Medulla oblongata (tissue), 1 donor: ENCODE data around the gene EPGN.
A peak's percentile ranks its signal among the peaks of the same experiment; 100 is the strongest.

Source experiments
- DNase-seq: peaks from one replicate; pipeline ENCODE4 v3.0.0-alpha.2; 2015; ENCODE audit errors: extremely low spot score

EPGN gene, protein sequence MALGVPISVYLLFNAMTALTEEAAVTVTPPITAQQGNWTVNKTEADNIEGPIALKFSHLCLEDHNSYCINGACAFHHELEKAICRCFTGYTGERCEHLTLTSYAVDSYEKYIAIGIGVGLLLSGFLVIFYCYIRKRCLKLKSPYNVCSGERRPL

DNA sequence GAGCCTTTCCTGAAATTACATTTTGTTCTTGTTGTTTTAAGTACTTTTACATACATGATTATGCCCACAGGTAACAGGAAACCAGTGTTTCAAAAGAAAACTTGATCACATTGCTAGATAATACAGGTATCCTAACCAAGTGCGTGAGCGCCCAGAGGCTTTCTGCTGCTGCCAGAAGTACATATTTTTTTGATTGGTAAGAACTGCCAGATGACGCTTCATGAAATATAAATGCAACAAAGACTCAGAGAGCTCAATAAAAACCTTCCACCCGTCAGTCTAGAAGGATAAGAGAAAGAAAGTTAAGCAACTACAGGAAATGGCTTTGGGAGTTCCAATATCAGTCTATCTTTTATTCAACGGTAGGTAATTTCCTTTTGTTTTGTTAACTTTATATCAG is at the start of gene EPGN:
Gene EPGN (plus strand): TSS at position 256 of the 400 bp plus-strand sequence. CDS start 64 bp downstream, at position 320.
- DNase-seq, result no peak

DNA sequence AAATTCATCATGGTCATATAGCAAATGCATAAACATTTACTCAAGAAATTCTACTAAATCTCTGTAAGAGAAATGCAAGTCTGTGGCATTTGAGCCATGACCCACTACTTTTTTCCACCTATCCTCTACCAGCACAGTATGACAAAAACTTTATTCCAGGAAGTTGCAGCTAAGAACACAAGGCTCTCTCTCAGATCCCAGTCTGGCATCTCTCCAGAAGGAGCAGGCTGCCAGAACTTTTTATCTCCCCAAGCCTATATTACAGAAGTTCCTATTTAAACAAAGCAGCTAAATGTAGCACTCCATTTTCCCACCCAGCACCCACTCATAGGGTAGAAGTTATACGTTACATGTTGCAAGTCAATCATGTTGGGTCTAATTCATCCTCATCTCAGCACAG is 49.3 kb upstream of the EPGN start:
- DNase-seq, result peak; percentile 11

DNA sequence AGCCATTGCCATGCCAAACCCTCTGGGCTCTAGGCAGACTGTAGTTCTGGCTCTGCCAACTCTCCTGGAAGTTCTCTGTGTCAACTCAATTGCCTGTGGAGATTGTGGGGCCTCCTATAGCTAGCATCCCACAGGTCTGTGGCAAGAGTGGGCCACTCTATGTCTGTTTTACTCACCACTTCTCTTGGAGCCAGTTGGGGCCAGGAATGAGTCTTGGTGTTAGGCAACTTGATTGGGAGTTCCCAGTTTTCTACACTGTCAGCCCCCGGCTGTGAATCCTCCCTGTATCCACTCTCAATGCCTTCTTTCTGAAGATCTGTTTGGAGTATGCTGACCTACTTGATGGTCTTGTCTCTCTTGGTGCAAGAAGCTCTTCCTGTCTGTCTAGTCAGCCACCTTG is 48.2 kb upstream of the EPGN start:
- DNase-seq, result no peak

DNA sequence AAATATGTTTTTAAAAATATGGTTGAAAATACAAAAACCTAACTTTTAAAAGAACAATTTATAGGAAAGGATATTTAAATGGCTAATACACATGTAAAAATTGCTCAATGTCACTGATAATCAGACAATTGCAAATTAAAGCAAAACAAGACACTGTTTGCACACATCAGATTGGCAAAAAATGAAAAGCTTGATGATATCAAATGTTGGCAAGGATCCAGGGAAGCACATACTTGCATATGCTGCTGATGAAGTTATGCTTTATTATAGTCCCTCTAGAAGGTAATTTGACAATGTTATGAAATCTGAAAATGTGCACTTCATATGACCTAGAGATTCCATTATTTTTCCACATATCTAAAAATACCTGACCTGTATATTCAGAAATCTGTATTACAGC is 45.7 kb upstream of the EPGN start:
- no peak for DNase-seq

DNA sequence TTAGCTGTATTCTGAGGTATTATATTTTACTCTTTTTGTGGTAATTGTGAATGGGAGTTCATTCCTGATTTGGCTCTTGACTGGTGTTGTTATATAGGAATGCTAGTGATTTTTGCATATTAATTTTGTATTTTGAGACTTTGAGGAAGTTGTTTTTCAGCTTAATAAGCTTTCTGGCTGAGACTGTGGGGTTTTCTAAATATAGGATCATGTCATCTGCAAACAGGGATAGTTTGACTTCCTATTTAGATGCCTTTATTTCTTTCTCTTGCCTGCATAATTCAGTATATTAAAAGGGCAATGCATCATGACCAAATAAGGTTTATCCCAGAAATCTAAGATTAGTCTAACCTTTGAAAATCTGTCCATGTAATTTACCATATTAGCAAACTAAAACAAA is 44.7 kb upstream of the EPGN start:
- no peak for DNase-seq

DNA sequence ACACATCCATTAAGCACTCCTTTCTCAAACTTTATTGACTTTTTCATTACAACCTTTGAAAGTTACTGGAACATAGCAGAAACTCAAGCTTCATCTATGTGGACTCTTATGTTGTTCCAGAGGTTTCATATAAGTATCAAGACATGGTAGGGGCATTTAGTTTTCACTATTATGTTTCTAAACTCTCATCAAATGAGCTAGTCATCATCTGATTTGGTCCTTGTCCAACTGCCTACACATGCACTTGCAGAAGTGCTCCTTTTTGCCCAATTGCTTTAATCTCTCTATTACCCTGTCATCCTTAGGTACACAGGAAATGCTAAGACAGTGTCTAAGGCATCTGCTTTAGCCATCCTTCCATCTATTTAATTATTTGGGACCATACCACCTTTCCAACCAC is 42.2 kb upstream of the EPGN start:
- no peak for DNase-seq

DNA sequence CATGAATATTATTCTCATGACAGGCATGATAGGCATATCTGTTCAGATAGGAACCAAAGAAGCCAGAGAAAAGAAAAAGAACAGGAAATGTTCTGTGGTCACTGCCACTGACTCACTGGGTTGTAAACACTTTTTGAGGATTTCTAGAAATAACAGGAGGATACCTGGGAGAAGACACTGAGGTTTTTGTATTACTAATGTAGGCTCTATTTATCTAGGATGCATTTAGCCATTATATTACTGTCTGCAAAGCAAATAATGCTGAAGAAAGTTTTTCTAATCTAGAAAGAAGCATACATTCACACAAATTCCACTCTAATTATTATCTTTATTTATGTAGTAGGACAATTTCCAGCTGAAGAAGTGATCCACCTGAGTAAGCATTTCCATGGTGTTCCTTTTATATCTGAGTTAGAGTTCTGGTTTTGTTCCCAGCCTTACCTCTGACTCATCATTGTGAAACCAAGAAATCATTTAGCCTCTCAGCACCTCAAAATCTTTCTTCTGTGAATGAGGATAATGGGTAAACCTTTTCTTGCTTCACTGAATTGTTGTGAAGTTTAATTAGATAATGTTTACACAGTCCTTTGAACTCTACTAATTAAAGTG is 40.2 kb upstream of the EPGN start:
- DNase-seq, result no peak

DNA sequence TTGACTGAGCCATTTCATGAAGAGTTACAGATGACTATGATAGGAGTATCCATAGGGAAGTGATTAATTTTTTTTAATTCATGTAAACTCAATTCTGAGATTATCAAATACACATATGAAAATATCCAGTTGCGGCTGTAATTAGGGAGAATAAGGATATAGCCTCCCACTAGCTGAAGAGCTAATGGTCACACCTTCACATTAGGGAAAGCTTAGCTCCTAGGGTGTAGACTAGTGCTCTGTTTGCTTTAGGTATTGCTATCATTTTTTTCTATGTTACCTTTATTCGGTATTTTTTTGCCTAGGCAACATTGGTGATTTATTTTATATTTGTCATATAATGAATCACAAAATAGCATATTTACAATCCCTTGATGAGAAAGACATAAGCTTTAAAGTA is 39.6 kb upstream of the EPGN start:
- DNase-seq, result no peak

DNA sequence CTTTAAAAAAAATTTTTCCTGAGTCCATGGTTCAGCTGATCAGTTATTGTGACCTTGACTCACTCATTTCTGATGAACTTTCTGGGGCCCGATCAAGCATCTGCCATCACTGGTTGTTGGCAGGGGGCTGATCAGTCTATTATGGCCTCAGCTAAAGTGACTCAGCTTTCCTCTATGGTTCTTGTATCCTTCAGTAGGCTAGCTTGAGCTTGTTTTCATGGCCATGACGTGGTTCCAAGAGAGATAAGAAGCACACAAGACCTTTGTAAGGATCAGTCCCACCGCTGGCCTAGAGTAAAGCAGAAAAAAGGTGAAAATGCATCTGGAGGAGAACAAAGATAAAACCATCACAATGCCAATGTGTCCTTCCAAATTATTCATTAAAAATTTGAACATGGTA is 29.8 kb upstream of the EPGN start:
- no peak for DNase-seq

DNA sequence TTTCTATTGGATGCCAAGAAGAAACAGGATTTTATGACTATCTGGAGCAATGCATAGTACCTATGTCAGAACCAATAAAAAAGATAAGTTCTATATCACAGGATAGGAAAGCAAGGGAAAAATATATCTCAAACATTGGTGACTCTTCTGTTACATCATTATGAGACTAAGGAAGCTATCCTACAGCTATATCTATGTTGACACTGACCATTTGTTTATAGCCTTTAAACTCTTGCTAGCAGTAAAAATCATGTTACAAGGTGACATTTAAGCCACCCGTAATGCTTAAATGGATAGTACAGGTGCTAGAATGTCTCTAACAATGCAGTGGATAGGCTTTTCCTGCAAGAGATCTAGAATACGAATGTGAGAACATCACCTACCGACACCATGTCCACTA is 28.6 kb upstream of the EPGN start:
- DNase-seq, result no peak

DNA sequence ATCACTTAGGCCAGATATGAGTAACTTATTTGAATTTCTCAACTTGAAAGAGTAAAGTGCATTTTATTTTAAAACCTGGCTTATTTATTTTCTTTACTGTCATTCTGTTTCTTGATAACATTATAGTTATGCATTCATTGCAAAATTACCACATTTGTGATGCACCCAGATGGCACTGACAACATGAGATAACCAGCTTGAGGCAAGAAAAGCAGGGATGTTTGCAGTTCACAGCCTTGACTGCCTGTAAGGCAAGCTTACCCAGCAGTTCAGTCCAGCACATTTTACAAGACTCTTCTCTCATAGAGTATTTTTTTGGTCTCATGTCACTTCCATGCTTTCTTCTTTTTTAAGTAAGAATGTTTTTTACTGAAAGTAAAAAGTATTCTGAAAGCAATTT is 25.3 kb upstream of the EPGN start:
- no peak for DNase-seq

DNA sequence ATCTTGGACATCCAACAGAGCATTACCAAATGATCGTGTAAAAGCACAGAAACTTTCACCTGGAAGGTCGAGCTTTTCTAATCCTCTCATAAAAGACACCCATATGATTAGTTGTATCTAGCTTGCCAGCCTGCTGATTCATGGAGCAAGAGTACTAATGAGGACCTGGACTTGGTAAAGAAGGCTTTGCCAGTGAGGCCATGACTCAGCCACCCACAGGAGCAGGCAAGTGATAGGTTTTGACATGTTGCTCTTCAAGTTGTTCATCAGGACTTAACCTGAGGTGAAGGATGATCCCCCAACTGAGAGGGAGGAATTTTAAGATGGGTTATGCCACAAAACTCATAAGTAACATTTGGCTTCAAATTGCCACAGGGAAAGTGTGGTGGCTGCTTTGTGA is 24.7 kb upstream of the EPGN start:
- no peak for DNase-seq

DNA sequence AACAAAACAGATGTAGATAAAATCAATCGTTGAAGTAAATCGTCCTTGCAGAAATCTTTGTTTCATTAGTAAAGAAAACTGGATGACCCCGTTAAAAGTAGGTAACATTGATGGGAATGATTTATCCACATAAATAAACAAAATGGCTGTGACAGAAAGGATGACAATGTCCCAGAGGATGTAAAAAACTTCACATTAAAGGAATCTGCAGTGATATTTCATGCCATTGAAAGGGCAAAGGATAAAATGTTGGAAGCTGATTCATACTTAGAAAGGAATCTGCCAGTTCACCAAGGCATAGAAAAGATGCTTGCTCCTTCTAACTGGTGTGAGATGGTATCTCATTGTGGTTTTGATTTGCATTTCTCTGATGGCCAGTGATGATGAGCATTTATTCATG is 24.2 kb upstream of the EPGN start:
- DNase-seq, result no peak

DNA sequence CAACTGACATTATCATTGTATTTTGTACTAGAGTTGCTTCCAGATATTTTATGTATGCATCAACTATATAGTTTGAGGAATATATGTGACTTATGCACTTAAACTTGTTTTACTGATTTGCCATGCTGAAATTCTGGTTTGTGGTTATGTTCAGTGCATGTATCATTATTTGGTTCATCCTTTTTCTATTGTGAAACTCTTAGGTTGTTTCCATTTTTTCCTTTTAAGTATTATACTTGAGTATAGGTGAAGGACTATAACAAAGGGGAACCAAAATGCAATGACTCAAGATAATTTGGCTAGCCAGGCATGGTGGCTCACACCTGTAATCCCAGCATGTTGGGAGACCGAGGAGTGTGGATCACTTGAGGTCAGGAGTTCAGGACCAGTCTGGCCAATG is 21.1 kb upstream of the EPGN start:
- no peak for DNase-seq

DNA sequence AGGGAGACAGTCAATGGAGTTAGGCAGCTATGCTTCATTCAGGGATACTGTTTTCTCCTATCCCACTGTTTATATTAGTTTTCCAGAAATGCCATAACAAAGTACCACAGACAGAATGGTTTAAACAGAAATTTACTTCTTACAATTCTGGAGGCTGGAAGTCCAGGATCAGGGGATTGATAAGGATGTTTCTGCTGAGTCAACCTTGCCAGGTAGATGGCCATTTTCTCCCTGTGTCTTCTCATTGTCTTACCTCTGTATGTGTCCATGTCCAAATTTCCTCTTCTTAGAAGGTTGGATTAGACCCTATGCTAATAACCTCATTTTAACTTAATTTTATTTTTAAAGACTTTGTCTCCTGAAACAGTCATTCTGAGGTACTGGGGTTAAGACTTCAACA is 20.5 kb upstream of the EPGN start:
- no peak for DNase-seq

DNA sequence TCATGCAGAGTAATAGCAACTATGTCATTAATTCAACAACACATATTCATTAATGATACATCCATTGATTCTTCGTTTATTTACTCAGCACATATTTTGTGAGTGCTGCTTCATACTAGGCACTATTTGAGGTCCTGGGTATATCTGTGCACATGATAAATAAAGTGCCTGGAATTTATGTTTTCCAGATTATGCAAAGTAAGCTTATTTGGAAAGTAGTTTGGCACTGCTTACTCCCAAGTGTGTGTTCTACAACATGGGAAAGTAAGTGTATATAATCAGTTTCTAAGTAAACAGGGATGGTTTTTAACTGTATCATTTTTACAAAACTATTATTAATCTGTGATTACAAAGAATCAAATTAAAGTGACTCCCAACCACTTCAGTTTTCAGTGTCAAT is 16.8 kb upstream of the EPGN start:
- no peak for DNase-seq

DNA sequence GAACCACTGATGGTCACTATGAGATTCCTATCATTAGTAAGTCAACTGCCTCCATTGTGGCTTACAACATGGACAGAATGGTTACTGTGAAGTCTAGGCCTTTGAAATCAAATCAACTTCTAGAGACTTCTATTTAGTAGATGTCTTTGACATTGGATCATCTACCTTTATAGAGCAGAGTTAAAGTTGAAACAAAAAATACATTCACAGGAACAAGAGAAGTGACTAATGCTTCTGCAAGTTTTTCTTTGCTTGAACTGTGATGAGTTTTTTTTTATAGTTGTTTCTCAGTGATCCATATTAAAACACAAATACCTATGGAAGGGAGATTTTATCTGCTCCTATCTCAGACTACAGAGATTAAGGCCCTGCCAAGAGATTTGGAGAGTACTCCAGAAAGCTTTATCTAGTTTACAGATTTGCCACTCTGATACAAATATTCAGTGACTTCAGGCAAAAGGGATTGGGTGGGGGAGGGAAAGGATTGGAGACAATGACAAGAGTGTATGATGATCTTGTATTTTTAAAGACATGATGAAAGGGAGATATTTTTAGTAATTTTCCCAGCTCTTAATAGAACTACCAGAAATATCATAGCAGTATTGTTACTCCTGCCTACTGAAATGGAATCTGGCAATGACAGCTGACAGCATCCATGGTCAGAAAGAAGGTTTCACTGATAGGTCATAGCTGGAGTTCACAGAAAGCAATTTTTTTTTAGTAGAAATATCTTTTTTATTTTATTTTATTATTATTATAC is 16.0 kb upstream of the EPGN start:
- DNase-seq, result no peak

DNA sequence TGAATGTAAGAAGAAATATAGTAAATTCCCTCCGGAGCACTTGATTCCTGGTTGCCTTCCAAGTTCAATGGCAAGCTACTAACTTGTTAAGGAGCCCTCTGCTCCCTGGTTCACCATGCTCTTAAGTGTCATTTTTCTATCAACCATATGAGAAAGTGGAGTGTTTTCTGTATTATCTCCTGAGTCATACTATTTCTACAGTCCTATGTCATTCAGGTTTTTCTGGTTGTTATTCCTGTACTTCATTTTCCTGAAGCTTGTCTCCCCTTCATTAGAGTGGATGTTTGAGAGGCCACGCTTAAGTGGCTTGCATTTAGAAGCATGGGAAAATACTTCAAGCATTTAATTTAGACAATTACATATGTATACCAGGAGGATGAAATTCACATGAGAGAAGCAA is 14.7 kb upstream of the EPGN start:
- no peak for DNase-seq

DNA sequence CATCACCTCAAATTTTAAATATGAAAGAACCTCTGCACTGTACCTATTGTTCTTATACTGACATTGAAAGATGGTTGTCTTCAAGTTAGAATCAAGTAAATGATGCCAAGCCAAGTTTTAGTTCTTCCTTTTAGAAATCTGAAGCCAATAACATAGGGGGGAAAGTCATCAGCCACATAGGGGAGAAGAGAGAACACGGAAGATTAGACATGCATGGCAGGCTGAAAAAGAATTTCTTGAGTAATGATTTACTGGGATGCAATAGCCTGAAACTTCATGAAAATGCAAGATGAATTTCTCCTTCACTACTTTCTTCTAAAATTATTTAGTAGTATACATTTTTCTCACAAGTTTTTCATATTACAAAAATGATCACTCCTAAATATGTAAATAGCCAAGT is 13.6 kb upstream of the EPGN start:
- DNase-seq, result no peak

DNA sequence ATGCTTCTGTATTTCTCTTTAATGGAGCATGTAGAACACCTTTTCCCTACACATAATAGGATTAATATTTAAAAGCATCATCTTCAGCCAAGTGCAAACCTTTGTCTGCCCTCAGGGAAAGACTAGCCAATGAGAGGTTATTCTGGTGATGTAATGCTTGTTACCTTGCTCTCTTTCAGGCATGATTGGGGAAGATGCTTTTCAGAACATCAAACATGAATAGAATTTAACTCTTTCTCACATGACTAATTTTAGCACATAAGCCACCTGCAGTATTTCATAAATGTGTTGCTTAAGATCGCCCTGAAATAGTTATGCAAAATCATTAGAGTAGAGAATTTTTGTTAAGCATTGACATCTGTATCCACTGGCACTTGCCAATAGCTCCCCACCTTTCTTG is 10.7 kb upstream of the EPGN start:
- DNase-seq, result no peak

DNA sequence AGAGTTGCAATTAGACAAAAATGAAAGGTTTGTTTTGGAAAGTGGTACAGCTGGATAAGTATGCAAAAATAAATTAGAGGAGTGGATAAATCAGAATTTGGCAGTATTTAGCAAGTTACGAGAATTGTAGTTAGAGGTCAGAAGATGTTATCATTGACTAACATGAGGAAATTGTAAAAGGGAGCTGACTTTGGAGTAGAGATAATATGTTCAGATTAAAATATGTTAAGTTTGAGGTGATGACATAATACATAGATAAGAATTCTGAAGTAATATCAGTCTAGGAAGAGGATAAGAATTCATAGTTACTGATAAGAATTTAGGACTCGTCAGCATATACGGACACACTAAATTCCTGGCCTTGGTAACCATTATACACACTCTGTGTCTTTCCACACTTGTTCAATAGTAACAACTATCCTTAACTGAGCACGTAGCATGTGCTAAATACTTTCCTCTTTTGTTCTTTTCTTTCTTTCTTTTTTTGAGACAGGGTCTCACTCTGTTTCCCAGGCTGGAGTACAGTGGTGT is 4.1 kb upstream of the EPGN start:
- DNase-seq, result no peak

DNA sequence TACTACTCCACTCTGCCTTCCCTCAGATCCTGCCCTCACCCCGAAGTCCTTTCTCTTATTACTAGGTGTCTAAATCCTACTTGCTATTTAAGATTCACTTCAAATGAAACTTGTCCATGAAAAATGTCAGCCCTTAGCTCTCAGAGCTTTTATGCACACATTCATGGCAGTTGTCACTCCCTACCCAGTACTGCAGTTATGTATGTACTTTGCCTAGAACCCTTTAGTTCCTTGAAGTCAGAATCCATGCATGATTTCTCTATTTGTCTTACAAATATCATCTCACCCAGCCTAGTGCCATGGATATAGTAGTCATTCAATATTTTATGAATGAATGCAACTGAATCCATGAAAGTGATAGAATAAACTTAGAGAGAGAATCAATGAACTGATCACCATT is 3.3 kb upstream of the EPGN start:
- DNase-seq, result no peak

DNA sequence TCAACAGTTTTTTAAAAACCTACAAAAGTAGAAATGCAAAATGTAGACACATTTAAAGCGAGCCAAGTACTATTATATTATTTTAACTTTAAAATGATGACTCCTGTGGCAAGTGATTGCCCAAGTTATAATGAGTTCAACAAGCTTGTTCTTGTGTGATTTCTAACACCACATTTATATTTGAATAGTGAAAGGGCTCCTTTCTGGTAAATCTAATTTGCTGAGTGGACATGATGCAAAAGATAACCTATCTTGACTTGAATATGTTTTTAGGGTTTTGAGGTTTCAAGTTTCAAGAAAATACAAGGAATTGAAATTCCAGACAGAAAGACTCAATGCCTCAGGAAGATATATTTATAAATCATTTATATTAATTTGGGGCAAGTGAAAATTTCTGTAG is 1.1 kb upstream of the EPGN start:
- DNase-seq, result no peak
